C4-2B (cell line): ENCODE data around the gene GLB1L3.

ENCODE experiments used
- H3K27ac ChIP-seq: fragments of 450-650 bp; 2 replicates; pipeline ENCODE4 v1.5.1; 2017
- CTCF ChIP-seq: fragments of 450-650 bp; conservative IDR thresholded peaks from 2 replicates; pipeline ENCODE4 v1.5.1; 2017; ENCODE audit warnings: mild to moderate bottlenecking
- ZFX ChIP-seq: fragments of 450-650 bp; IDR thresholded peaks from 2 replicates; pipeline ENCODE4 v1.6.1; 2017

GLB1L3 gene

GRCh38 chr11:134334796-134335571 lies 58.8 kb downstream of the GLB1L3 start:
- no peak for TF ChIP-seq ZFX
- no peak for TF ChIP-seq CTCF
- H3K27ac ChIP-seq: no peak overlapping the region

- no peak for TF ChIP-seq CTCF
- no peak for TF ChIP-seq ZFX
- no peak overlapping the region for H3K27ac ChIP-seq
These were observed 60.9 kb downstream of the GLB1L3 start for GRCh38 chr11:134337051-134337450.

GRCh38 chr11:134338068-134338467 lies 61.9 kb downstream of the GLB1L3 start:
- no peak overlapping the region for H3K27ac ChIP-seq
- TF ChIP-seq ZFX (no peak), CTCF (no peak)

GRCh38 chr11:134338654-134339053 lies 62.5 kb downstream of the GLB1L3 start:
- TF ChIP-seq ZFX: no peak
- TF ChIP-seq CTCF: no peak
- no peak overlapping the region for H3K27ac ChIP-seq

- TF ChIP-seq ZFX (no peak), CTCF (no peak)
- H3K27ac ChIP-seq: no peak overlapping the region
These were observed 63.6 kb downstream of the GLB1L3 start for GRCh38 chr11:134339756-134340155.

GRCh38 chr11:134340354-134340964 lies 64.3 kb downstream of the GLB1L3 start:
- H3K27ac ChIP-seq: no peak overlapping the region
- no peak for TF ChIP-seq ZFX
- no peak for TF ChIP-seq CTCF

GRCh38 chr11:134341805-134342571 lies 65.8 kb downstream of the GLB1L3 start:
- no peak for TF ChIP-seq ZFX
- TF ChIP-seq CTCF: no peak
- H3K27ac ChIP-seq: no peak overlapping the region
